Activated naive CD4-positive, alpha-beta T cell treated with anti-CD3 and anti-CD28 coated beads, Interleukin-2, amount 50 U/mL, for 16 hours (primary cell): ENCODE data around the gene LRRC7.

Source experiments
- DNase-seq: peaks from one replicate; pipeline ENCODE4 v3.0.0-alpha.2; 2020

LRRC7 gene

GRCh38 chr1:69567652-69568420 is at the start of gene LRRC7:
Gene LRRC7, plus strand, starts transcription at chr1:69567922. Its CDS starts 718 bp downstream, at chr1:69568640.
- DNase-seq, result peak; percentile 40

DNA sequence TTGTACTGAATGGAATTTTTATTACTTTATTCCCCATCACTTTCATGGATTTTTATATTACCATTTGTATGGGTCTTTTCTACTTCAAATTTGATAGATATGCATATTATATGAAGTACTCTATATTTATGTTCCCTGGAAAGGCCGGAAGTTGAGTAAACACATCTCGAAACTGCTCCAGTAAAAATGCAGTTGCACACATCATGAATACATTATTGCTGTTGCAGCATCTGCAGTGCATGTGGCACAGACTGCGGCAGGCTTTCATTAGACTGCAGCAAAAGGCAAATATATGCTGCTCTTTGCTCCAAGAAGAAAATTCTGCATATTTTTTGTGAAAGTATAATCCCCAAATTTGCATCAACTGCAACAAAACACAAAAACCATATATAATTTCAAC is 48.7 kb upstream of the LRRC7 start:
- no peak for DNase-seq

GRCh38 chr1:69520326-69520725 is 47.4 kb upstream of the LRRC7 start:
- no peak for DNase-seq

DNA sequence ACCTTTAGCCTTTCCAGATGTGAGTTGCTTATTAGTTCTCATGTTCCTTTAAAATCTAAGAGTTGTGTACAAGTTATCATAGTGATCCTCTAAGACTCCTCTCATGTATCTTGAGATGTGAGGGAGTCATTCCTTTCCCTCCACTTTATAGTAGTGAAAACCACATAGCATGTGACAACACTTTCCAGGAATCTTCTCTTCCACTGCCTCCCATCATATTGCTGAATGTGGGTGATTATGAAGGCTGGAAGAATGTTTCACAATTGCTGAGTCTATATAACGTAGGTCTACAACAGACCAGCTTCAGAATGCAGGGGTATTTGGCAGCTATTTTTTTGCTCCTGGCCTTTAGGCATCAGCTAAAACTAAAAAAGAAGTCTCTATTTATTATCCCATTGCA is 44.7 kb upstream of the LRRC7 start:
- DNase-seq, result no peak

- DNase-seq, result no peak
Observed at GRCh38 chr1:69523461-69523860, 44.3 kb upstream of the LRRC7 start.

GRCh38 chr1:69524015-69524414 is 43.7 kb upstream of the LRRC7 start:
- DNase-seq, result no peak

DNA sequence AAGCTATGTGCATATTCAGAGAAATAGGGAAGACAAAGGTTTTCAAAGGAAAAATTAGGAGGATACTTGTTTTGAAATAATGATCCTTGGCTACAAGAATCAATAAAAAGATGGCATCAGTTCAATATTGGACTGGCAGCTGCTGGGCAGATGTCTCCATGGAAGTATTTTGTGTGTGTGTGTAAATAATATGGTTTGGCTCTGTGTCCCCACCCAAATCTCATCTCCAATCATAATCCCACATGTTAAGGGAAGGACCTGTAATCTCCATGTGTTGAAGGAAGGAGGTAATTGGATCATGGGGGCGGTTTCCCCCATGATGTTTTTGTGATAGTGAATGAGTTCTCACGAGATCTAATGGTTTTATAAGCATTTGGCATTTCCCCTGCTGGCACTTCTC is 40.4 kb upstream of the LRRC7 start:
- DNase-seq, result no peak

DNA sequence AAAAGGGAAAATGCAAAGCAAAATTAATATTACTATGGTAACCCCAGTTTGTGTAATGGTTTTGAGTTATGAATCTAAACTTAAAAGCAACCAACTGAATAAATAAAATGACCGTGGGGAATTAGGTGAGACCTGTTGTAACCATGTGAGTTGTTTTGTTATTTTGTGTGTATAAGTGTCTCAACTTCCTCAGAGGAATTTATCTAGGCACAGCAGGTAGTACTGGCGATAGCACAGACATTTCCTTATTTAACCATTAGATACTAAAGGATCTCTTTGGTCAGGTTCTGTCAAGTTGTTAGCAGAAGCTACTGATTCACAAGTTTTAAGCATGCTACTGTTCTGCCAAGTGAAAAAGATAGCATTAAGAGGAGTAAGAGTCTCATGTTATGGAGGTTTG is 39.3 kb upstream of the LRRC7 start:
- DNase-seq, result no peak

DNA sequence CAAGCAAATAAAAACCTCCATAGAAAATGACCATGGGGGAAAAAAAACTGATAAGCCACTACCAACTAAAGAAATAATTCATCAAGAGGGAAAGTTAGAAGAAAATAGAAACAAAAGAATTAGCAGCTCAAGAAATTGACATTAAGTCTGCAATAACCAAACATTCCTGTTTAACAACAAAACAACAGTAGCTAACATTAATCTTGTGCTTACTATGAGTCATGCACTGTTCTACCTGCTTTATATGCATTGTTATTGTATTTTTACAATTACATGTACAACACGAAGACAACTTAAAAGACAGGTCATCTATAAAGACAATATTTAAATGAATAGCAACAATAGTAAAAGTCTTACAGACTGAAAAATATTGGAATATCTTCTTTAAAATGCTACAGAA is 34.4 kb upstream of the LRRC7 start:
- DNase-seq, result no peak

DNA sequence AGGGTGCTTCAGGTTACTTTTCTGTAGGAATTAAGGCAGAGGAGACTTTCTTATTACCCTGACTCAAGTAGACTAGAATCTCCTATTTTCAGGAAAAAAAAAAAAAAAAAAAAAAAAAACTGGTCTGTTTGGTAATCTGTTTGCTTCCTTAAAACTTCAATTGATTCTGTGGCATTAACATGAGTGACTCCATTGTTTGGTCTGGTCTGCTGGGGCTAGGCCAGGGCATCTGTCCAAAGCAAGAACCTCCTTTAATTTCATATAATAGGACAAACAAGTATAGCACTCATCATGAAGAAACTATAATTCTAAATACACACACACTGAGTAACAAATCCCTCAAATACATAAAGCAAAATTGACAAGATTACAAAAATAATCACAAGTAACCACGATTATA is 32.9 kb upstream of the LRRC7 start:
- DNase-seq, result no peak

GRCh38 chr1:69535490-69535889 is 32.2 kb upstream of the LRRC7 start:
- DNase-seq, result no peak

DNA sequence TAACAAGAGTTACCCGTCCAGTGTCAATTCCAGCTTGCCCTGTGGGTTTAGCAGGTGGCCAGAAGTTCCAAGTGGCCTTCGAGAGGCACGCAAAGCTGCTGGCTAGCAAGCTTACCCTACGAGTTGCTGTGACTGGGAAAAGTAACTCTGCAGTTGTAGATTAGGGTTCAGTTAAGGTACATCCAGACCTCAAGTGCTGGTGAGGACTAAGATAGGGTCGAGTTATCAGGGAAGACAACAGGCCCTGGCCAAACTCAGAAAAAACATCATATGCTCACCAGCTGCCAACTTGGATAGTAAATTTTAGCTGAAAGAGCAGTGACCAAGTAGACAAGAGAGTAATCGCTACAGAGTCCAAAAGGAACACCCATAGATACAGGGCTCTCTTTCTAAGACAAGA is 27.7 kb upstream of the LRRC7 start:
- DNase-seq, result no peak

DNA sequence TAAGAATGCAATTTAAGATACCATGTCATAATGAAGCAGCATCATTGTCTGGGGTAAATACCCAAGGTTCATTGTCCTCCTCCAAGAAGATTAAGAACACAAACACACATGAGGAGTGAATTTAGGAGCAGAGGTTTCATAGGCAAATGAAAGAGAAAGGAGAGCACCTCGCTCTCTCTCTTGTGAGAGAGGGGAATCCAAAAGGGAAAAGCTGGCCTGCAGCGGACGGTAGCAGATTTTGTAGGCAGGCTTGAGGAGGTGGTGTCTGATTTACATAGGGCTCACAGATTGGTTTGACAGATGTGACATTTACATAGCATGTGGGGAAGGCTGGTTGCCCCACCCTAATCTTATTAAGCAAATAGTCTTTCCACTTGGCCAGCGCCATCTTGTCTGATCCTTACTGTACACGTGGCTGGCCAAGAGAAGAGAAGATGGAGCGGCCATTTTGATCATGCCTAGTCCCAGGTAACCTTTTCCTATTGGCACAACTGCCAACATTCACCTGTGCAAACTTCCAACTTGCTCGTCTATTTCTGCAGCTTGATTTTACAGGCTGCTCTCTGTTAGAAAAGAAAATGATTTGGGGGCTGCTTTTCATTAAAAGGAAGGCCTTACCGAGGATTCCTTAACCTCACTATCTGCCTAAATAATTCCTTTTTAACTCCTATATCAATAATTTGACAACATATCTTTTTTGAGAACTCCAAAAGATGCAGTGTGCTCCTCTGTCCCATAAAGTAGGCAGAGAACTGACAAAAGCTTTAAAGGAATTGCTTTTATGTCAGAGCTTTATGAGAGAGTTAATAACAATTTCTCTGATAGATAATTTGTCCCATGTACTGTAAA is 16.0 kb upstream of the LRRC7 start:
- DNase-seq, result no peak

DNA sequence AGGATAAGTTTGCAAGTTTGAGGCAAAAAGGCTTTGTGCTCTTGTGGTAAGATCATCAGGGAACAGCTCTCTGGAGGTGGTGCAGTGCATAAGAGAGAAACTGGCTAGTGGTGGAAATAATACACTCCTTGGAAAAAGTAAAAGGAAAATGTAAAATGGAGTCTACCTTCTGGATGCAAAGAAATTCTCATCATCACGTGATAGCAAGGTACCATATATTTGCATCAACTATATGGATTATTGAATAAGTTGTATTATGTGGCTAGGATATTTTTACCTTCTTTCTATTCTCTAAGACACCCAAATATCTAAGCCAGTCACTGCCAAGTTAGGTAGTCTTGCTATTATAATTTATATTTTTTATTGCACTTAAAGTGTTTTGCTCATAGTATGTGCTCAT is 14.0 kb upstream of the LRRC7 start:
- DNase-seq, result no peak

GRCh38 chr1:69568421-69569174 is 876 bp downstream of the LRRC7 start:
- DNase-seq, result peak; percentile 17

GRCh38 chr1:69569175-69569541 is 1.4 kb downstream of the LRRC7 start:
- no peak for DNase-seq

DNA sequence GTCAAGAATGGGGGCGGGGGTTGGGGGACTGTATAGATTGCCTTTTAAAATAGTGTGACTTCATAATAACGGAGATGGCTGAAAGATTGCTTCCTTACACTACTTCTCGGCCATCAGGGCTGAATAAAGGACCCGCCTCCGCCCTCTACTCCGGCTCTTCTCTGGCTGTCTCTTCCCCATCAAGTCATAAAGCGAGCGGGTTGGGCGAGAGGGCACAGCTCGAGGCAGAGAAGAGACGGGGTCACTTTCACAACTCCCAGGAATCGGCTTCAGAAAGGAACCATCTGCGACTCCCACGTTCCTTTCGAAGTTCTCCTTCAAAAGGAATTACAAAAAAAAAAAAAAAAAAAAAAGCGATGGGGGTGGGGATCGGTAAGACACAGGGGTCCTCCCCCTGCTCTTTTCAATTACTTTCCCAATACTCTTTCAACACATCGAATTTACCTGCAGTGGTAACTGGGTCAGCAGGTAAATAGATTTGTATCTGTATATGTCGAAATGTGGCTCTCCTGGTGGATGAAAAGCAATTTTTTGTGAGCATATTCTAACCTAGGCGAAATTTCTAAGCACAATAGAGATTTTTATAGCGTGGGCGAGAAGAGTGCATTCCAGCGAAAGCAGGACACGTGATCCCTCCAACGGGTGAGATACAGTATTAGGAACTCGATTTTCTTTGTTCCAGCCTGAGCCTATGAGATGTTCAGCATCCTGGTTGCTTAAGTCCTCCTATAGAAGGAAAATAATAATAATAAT is 2.0 kb downstream of the LRRC7 start:
- peak; percentile 11 for DNase-seq

DNA sequence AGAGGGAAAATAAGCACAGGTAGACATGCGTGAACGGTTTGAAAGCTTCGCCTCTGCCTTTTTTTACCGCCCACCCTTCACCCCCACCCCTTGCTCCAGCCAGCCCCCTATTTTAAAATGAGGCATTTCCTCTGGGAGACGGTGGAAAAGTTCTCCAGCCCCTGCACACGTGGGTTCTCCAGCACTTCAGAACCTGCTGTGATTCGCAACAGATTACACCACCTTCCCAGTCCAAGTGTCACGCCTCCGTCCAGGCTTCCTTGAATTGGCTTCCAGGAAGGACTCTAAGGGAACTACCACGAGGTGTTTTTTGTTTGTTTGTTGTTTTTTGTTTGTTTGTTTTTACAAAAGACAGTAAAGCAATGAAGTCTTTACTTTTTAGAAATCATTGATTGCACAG is 2.6 kb downstream of the LRRC7 start:
- DNase-seq, result no peak

GRCh38 chr1:69572921-69573320 is 5.2 kb downstream of the LRRC7 start:
- DNase-seq, result no peak

- DNase-seq, result no peak
Observed at GRCh38 chr1:69573911-69574310, 6.2 kb downstream of the LRRC7 start.

DNA sequence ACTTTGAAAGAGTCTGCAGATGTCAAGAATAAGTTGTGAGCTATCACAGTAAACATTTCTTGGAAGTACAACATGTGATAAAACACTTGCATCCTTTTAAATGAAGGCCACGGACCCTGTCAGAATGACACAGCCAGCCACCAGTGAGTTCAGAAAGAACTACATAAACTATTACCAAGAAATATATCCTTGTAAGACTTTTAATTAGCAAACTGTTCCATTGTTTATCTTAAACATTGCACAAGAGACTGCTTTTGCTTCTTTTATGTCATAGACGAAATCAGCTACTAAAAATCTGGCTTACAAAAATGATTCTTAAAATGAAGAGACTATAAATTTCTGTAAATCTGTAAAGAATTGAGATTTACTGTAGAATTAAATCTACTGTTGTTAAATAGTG is 17.9 kb downstream of the LRRC7 start:
- no peak for DNase-seq

GRCh38 chr1:69587391-69587790 is 19.7 kb downstream of the LRRC7 start:
- DNase-seq, result no peak

DNA sequence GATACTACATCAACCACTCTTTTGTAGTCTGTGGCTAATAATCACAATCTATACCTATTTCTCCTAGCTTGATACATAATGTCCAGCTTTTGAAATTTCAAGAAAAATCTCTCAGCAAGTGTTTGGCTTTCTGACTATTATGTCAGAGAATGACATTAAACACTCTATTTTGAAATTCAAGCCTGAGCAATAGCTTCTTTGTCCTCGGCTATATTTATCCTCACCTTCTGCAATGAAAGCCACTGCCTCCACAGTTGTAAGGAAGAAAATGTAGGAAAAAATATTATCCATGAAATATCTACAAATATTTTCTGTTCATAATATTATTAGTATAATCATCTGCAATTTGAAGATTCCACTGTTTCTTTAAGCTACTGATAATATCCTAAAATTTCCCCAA is 22.1 kb downstream of the LRRC7 start:
- DNase-seq, result no peak
